ENCODE results near the gene TMEM91. TPM values are rescaled to one million over a fixed set of nuclear protein-coding genes. Genes with fewer than 3 reads are reported as not detected.

TMEM91 gene
- total and polyA plus RNA-seq, 2 of the 13 experiments (the other 11 are each of a cell fraction or from before 2014, with no cell fraction given), result 6.3 to 10.3 TPM

DNA sequence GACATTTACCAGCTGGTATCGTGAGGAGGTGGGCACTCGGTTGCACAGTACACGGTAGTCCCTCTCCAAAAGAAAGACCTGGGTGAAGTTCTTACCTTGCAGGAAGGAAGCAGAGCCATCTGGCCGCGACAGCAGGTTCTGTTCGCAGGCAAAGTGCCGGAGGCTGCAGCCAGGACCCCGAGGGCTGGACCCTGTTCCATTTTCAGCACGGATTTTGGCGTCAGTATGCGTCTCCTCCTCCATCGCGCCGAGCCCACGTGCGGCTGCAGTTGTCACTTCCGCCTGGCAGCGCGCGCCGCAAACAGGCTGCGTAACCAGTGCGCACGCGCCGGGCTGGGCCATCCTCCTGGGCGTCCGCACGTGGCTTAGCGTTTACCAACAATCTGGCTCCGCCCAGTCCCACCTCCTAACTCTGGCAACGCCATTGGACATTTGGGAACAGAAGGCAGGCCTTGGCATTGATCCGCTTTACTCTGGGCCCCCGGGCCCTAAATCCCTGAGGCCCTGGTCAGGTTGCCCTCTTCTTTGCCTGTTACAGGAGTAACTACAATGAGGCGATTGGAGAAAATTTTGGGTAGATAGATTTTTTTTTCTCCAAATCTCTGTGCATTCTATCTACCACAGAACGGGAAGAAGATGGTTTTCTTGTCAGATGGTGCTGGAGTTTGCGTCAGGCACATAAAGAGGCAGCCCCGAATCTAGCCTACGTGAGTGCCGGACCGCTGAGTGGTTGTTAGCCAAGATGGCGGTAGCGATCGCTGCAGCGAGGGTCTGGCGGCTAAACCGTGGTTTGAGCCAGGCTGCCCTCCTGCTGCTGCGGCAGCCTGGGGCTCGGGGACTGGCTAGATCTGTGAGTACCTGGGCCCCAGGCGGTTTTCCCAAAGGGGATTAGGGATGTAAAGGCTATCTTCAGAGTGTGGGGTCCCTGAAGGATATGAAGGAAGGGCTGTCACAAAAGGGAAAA, 21.0 kb downstream of the TMEM91 start, which contains the start of the genes BCKDHA and EXOSC5 (continued):
- TF ChIP-seq, protein P1, sequence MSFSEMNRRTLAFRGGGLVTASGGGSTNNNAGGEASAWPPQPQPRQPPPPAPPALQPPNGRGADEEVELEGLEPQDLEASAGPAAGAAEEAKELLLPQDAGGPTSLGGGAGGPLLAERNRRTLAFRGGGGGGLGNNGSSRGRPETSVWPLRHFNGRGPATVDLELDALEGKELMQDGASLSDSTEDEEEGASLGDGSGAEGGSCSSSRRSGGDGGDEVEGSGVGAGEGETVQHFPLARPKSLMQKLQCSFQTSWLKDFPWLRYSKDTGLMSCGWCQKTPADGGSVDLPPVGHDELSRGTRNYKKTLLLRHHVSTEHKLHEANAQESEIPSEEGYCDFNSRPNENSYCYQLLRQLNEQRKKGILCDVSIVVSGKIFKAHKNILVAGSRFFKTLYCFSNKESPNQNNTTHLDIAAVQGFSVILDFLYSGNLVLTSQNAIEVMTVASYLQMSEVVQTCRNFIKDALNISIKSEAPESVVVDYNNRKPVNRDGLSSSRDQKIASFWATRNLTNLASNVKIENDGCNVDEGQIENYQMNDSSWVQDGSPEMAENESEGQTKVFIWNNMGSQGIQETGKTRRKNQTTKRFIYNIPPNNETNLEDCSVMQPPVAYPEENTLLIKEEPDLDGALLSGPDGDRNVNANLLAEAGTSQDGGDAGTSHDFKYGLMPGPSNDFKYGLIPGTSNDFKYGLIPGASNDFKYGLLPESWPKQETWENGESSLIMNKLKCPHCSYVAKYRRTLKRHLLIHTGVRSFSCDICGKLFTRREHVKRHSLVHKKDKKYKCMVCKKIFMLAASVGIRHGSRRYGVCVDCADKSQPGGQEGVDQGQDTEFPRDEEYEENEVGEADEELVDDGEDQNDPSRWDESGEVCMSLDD (CRISPR knock-in tag; IDR thresholded peaks at IDR 0.05; ENCODE audit: borderline replicate concordance), result peak; percentile 60; the same call in 1 of the 2 replicates
- TF ChIP-seq, protein P2, sequence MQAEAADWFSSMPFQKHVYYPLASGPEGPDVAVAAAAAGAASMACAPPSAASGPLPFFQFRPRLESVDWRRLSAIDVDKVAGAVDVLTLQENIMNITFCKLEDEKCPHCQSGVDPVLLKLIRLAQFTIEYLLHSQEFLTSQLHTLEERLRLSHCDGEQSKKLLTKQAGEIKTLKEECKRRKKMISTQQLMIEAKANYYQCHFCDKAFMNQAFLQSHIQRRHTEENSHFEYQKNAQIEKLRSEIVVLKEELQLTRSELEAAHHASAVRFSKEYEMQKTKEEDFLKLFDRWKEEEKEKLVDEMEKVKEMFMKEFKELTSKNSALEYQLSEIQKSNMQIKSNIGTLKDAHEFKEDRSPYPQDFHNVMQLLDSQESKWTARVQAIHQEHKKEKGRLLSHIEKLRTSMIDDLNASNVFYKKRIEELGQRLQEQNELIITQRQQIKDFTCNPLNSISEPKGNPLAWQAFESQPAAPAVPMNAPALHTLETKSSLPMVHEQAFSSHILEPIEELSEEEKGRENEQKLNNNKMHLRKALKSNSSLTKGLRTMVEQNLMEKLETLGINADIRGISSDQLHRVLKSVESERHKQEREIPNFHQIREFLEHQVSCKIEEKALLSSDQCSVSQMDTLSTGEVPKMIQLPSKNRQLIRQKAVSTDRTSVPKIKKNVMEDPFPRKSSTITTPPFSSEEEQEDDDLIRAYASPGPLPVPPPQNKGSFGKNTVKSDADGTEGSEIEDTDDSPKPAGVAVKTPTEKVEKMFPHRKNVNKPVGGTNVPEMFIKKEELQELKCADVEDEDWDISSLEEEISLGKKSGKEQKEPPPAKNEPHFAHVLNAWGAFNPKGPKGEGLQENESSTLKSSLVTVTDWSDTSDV (CRISPR knock-in tag; IDR thresholded peaks at IDR 0.05), result 0 out of 2 replicates have a peak, but pooled peaks have one; percentile 77
- peak; percentile 36; the same call in 1 of the 2 replicates for TF ChIP-seq ZMYM4 (CRISPR knock-in tag; IDR thresholded peaks at IDR 0.05)
- TF ChIP-seq, protein P3, sequence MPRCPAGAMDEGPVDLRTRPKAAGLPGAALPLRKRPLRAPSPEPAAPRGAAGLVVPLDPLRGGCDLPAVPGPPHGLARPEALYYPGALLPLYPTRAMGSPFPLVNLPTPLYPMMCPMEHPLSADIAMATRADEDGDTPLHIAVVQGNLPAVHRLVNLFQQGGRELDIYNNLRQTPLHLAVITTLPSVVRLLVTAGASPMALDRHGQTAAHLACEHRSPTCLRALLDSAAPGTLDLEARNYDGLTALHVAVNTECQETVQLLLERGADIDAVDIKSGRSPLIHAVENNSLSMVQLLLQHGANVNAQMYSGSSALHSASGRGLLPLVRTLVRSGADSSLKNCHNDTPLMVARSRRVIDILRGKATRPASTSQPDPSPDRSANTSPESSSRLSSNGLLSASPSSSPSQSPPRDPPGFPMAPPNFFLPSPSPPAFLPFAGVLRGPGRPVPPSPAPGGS (CRISPR knock-in tag; IDR thresholded peaks at IDR 0.05), result 0 out of 2 replicates have a peak, but pooled peaks have one; percentile 52
- TF ChIP-seq NCOA5 (CRISPR knock-in tag; IDR thresholded peaks at IDR 0.05), result 0 out of 2 replicates have a peak, but pooled peaks have one; percentile 25
- TF ChIP-seq, protein P4, sequence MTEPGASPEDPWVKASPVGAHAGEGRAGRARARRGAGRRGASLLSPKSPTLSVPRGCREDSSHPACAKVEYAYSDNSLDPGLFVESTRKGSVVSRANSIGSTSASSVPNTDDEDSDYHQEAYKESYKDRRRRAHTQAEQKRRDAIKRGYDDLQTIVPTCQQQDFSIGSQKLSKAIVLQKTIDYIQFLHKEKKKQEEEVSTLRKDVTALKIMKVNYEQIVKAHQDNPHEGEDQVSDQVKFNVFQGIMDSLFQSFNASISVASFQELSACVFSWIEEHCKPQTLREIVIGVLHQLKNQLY (CRISPR knock-in tag; IDR thresholded peaks at IDR 0.05), result 0 out of 2 replicates have a peak, but pooled peaks have one; percentile 46
- TF ChIP-seq GTF3A (CRISPR knock-in tag; conservative IDR thresholded peaks at IDR 0.05), result no peak
- TF ChIP-seq SOX5 (CRISPR knock-in tag; IDR thresholded peaks at IDR 0.05; ENCODE audit: borderline replicate concordance), result peak; percentile 21
- TF ChIP-seq ZNF383 (CRISPR knock-in tag; IDR thresholded peaks at IDR 0.05; ENCODE audit: borderline replicate concordance), result no peak
- peak; percentile 87 for TF ChIP-seq ETV5 (CRISPR knock-in tag; IDR thresholded peaks at IDR 0.05; ENCODE audit: borderline replicate concordance)
- no peak for TF ChIP-seq ZNF567 (CRISPR knock-in tag; IDR thresholded peaks at IDR 0.05; ENCODE audit: borderline replicate concordance)
- peak; percentile 46; the same call in 1 of the 2 replicates for TF ChIP-seq TARDBP (CRISPR knock-in tag; IDR thresholded peaks at IDR 0.05)
- TF ChIP-seq, protein P5, sequence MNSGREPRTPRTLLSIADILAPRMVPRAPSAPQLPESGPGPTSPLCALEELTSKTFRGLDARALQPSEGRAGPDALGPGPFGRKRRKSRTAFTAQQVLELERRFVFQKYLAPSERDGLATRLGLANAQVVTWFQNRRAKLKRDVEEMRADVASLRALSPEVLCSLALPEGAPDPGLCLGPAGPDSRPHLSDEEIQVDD (CRISPR knock-in tag; IDR thresholded peaks at IDR 0.05; ENCODE audit: borderline replicate concordance), result no peak
- peak; percentile 95 for TF ChIP-seq ZNF501 (CRISPR knock-in tag; IDR thresholded peaks at IDR 0.05)
- TF ChIP-seq STAG1 (CRISPR knock-in tag; IDR thresholded peaks at IDR 0.05), result no peak; the same call in 1 of the 2 replicates
- TF ChIP-seq ZNF484 (CRISPR knock-in tag; IDR thresholded peaks at IDR 0.05; ENCODE audit: borderline replicate concordance, low read depth), result no peak
- TF ChIP-seq ZNF343 (CRISPR knock-in tag; IDR thresholded peaks at IDR 0.05), result 0 out of 2 replicates have a peak, but pooled peaks have one; percentile 28
- no peak for TF ChIP-seq ZNF235 (CRISPR knock-in tag; IDR thresholded peaks at IDR 0.05; ENCODE audit: borderline replicate concordance)
- no peak for TF ChIP-seq NR1H2 (CRISPR knock-in tag; IDR thresholded peaks at IDR 0.05; ENCODE audit: borderline replicate concordance, low read depth)

Measured in HepG2 (cell line).